K562 (cell line): ENCODE results near the gene ANKRD44. TPM values are rescaled to one million over a fixed set of nuclear protein-coding genes. Genes with fewer than 3 reads are reported as not detected.

Experiments used
- ATAC-seq: fragments of 200-7000 bp; cut with Tn5 transposase; 3 replicates; pipeline ENCODE4 v1.9.1; 2020; ENCODE audit warnings: moderate library complexity
- BruUV-seq: library from RNA; stranded (reverse); fragments of 400-500 nt; replicated peaks from 2 replicates; lab custom pipeline; 2021; lab: Mats Ljungman, UMichigan
- CTCF ChIA-PET: fragments of 300-600 bp; formaldehyde crosslinking; extraction: SDS; loops from one replicate; lab custom pipeline; 2021; ENCODE audit warnings: low intra/inter-chr PET ratio; lab: Yijun Ruan, JAX
- POLR2A ChIA-PET: fragments of 300-600, 350-650 bp; sonication (Branson Sonifier 250); formaldehyde crosslinking; extraction: SDS; loops from one replicate; lab custom pipeline; 2021; ENCODE audit warnings: antibody characterized with exemption, inconsistent platforms; lab: Yijun Ruan, JAX
- DNase-seq, 4 experiments: peaks; one replicate each; pipeline versions ENCODE4 v3.0.0 to v3.0.0-alpha.2; 2011 to 2018; ENCODE audit warnings: low spot score in 3 of 4, mixed read lengths in 3 of 4; ENCODE audit errors: extremely low read depth in 1 of 4
- FAIRE-seq: peaks from 2 replicates; lab custom pipeline; 2011; peaks lifted over from hg19 to GRCh38; lab: Jason Lieb, UNC
- H2AFZ ChIP-seq: 2 replicates; pipeline ENCODE4 v1.6.0; 2011; ENCODE audit warnings: low read depth, low read length, control low read depth, inconsistent platforms
- H3K27ac ChIP-seq: fragments of 200-600 bp; 3 replicates; pipeline ENCODE4 v1.8.0; 2011; ENCODE audit warnings: low read depth, mild to moderate bottlenecking, control low read depth, inconsistent platforms, low read length, moderate library complexity, mixed read lengths; ENCODE audit errors: extremely low read depth
- H3K27me3 ChIP-seq, 2 experiments: fragments of 300-600 bp in 1 of 2; 2 replicates in 1 of 2; 3 replicates in 1 of 2; pipeline versions ENCODE4 v1.6.0 to v1.8.0; 2011; ENCODE audit warnings: inconsistent platforms in 2 of 2, low read length in 2 of 2, mild to moderate bottlenecking in 1 of 2, mixed read lengths in 1 of 2, moderate library complexity in 1 of 2; ENCODE audit not compliant: control insufficient read depth in 2 of 2, insufficient read depth in 2 of 2
- H3K36me3 ChIP-seq: fragments of 300-600 bp; 3 replicates; pipeline ENCODE4 v1.8.0; 2011; ENCODE audit warnings: mild to moderate bottlenecking, low read length, inconsistent platforms; ENCODE audit not compliant: control insufficient read depth, insufficient read depth
- H3K4me1 ChIP-seq, 2 experiments: fragments of 200-600 bp in 1 of 2; replicated peaks in 1 of 2; 2 replicates in 1 of 2; 3 replicates in 1 of 2; pipeline versions ENCODE4 v1.5.1 to v1.8.0; 2011; ENCODE audit warnings: inconsistent platforms in 2 of 2, low read length in 2 of 2, mild to moderate bottlenecking in 1 of 2, mixed read lengths in 1 of 2, moderate library complexity in 1 of 2; ENCODE audit not compliant: control insufficient read depth in 2 of 2, insufficient read depth in 2 of 2
- H3K4me2 ChIP-seq: 2 replicates; pipeline ENCODE4 v1.6.1; 2011; ENCODE audit warnings: low read length, control low read depth, inconsistent platforms, mixed read lengths; ENCODE audit not compliant: insufficient read depth
- H3K4me3 ChIP-seq: fragments of 200-600 bp; sonication (generic), shearing (Covaris generic); 2 replicates; pipeline ENCODE4 v1.5.1; 2016; ENCODE audit warnings: control low read depth, inconsistent platforms
- H3K79me2 ChIP-seq: fragments of 200-600 bp; 3 replicates; pipeline ENCODE4 v1.8.0; 2011; ENCODE audit warnings: low read length, inconsistent platforms; ENCODE audit not compliant: control insufficient read depth, insufficient read depth
- H3K9ac ChIP-seq, 2 experiments: 2 replicates each; pipeline versions ENCODE4 v1.6.0 to v1.6.1; 2011; ENCODE audit warnings: low read depth in 2 of 2, low read length in 2 of 2, control low read depth in 1 of 2, inconsistent platforms in 1 of 2, mild to moderate bottlenecking in 1 of 2, mixed read lengths in 1 of 2; ENCODE audit not compliant: insufficient read depth in 1 of 2
- H3K9me1 ChIP-seq: one replicate; pipeline ENCODE4 v1.6.0; 2011; ENCODE audit warnings: inconsistent platforms, mild to moderate bottlenecking, low read length, moderate library complexity; ENCODE audit not compliant: control insufficient read depth, insufficient read depth
- H3K9me3 ChIP-seq: replicated peaks from 2 replicates; pipeline ENCODE4 v1.5.1; 2011; ENCODE audit warnings: low read depth, low read length, inconsistent platforms; ENCODE audit not compliant: control insufficient read depth, insufficient read depth
- H4K20me1 ChIP-seq: replicated peaks from 2 replicates; pipeline ENCODE4 v1.6.1; 2011; ENCODE audit warnings: low read length, inconsistent platforms, mixed read lengths; ENCODE audit not compliant: control insufficient read depth, insufficient read depth
- TSHZ1 ChIP-seq: fragments of 250-450 bp; sonication (Bioruptor Pico); IDR thresholded peaks from 2 replicates; pipeline ENCODE4 v1.4.0; 2020; ENCODE audit warnings: mild to moderate bottlenecking, moderate library complexity
- ZNF407 ChIP-seq: fragments of 450-650 bp; IDR thresholded peaks from 2 replicates; pipeline ENCODE4 v1.6.1; 2016; ENCODE audit warnings: low read depth
- WGBS: fragments of 100-300 bp; shearing (Covaris generic); methylation state at CpG from one replicate; pipeline ENCODE4 v1.1.6; 2016; ENCODE audit warnings: low coverage, mixed read lengths; ENCODE audit not compliant: insufficient coverage; ENCODE audit errors: missing lambda C conversion rate; 5-methylcytosine and 5-hydroxymethylcytosine counted together
- in situ Hi-C: fragments of 300-500 bp; cut with MboI; formaldehyde crosslinking; loops from 4 replicates; pipeline ENCODE4 v1.15.0; 2018; ENCODE audit warnings: inconsistent platforms, mixed read lengths
- intact Hi-C: fragments of 100-400 bp; cut with micrococcal nuclease; formaldehyde crosslinking; loops from 2 replicates; pipeline ENCODE4 v1.14.2; 2022
- polyA plus RNA-seq, 8 experiments: library from polyadenylated mRNA; depleted of rRNA in 4 of 8; stranded (reverse) in 5 of 8; unstranded in 3 of 8; fragments of >200 nt; fragmentation: Nextera tagmentation in 2 of 8; fragmentation: Illumina TruSeq in 1 of 8; extraction: Ambion mirVana in 2 of 8; extraction: Trizol in 1 of 8; gene quantifications; 2 replicates each; pipeline versions ENCODE4 v1.2.1 to v1.2.3, GENCODE V29; 2011 to 2014; ENCODE audit warnings: inconsistent platforms in 1 of 8, missing spikeins in 1 of 8
- total RNA-seq, 7 experiments: library from RNA; depleted of rRNA in 6 of 7; stranded (reverse); fragments of >200 nt in 6 of 7; fragmentation: Illumina TruSeq in 2 of 7; extraction: Trizol in 2 of 7; gene quantifications; 2 replicates each; pipeline versions ENCODE4 v1.2.1 to v1.2.3, GENCODE V29; 2011 to 2021; ENCODE audit warnings: low replicate concordance in 1 of 7
- TF ChIP-seq, protein P1 (sequence below): IDR thresholded peaks from 3 replicates; pipeline ENCODE4 v1.6.1; 2011; ENCODE audit warnings: borderline replicate concordance, mild to moderate bottlenecking, moderate library complexity; ENCODE audit not compliant: insufficient read length; ENCODE audit errors: extremely low read depth

Gene ANKRD44
- total and polyA plus RNA-seq, 9 of the 15 experiments (the other 6 are each of a cell fraction or from before 2014, with no cell fraction given), result 0.03 to 0.64 (median 0.07) TPM; not detected in 3

DNA sequence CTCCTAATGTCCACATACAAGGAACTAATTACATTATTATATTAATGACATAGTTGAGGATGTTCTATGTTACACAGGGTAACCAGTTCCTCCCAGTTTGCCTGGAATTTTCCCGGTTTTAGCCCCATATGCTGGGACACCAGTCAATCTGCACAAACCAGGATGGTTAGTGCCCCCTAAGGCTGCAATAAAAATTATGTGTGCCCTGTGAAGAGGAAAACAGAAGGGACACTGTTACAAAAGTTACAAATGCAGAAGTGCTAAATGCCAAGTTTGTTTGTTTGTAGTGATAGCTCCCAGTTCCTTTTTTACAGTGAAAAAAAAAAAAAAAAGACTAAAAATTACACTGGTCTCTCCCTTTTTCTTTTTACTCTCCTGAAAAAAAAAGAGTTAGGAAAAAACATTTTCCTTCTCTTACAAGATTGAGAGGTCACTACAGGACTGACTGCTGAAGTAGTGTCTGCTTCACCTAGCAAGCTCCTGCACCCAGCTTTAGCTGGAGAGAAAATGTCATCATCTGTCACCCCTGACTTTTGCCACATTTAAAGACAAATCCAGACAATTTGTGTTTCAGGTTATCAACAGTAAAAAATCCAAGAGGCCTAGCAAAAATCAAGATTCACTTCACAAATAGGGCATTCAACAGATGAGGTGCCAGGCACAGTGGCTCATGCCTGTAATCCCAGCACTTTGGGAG is 3.2 kb downstream of the ANKRD44 start (continued):
- TF ChIP-seq, protein P1, sequence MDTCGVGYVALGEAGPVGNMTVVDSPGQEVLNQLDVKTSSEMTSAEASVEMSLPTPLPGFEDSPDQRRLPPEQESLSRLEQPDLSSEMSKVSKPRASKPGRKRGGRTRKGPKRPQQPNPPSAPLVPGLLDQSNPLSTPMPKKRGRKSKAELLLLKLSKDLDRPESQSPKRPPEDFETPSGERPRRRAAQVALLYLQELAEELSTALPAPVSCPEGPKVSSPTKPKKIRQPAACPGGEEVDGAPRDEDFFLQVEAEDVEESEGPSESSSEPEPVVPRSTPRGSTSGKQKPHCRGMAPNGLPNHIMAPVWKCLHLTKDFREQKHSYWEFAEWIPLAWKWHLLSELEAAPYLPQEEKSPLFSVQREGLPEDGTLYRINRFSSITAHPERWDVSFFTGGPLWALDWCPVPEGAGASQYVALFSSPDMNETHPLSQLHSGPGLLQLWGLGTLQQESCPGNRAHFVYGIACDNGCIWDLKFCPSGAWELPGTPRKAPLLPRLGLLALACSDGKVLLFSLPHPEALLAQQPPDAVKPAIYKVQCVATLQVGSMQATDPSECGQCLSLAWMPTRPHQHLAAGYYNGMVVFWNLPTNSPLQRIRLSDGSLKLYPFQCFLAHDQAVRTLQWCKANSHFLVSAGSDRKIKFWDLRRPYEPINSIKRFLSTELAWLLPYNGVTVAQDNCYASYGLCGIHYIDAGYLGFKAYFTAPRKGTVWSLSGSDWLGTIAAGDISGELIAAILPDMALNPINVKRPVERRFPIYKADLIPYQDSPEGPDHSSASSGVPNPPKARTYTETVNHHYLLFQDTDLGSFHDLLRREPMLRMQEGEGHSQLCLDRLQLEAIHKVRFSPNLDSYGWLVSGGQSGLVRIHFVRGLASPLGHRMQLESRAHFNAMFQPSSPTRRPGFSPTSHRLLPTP, result no peak
- TF ChIP-seq TSHZ1 (CRISPR knock-in tag), result no peak

- H3K4me1 ChIP-seq, result peaks cover 0 to 14% of the 10 kb centered on the region in 2 experiments; a peak in 2 of 5 replicates
- H3K9me3 ChIP-seq, result no peaks in the 10 kb centered on the region
- no peak overlapping the region for H3K4me3 ChIP-seq
- H3K27ac ChIP-seq, result no peak overlapping the region
- no peak for FAIRE-seq
- no peak for DNase-seq
- H3K27me3 ChIP-seq, result peaks cover 14 to 17% of the 10 kb centered on the region in 2 experiments
- intact Hi-C loops, result no loop called here
- H3K36me3 ChIP-seq, result no peaks in the 10 kb centered on the region
- BruUV-seq, result no TSS peak
- ATAC-seq, result no peak
- in situ Hi-C loops, result no loop called here
- H2AFZ ChIP-seq, result no peak overlapping the region
- 0% methylated on average over 2 of the region's 3 CpGs for WGBS
- no peaks in the 10 kb centered on the region for H3K9me1 ChIP-seq
- no peak overlapping the region for H3K4me2 ChIP-seq
- no peaks in the 10 kb centered on the region for H3K79me2 ChIP-seq
- POLR2A ChIA-PET, result no interaction called here
- no peak overlapping the region for H3K9ac ChIP-seq
- CTCF ChIA-PET, result no interaction called here
- H4K20me1 ChIP-seq, result no peaks in the 10 kb centered on the region
- TF ChIP-seq ZNF407, result no peak
These were observed 3.9 kb downstream of the ANKRD44 start for GRCh38 chr2:197306696-197307040.
